HG03460 (cell line): ENCODE results near the gene ZNF609.
"Not testable (repeated sequence)": the region's sequence is repeated elsewhere in the genome, so short reads cannot be mapped to it uniquely, and the experiment has no call there.

Experiments used
- ATAC-seq: cut with Tn5 transposase; IDR thresholded peaks from one replicate; pipeline ENCODE4 v1.9.1; 2021; ENCODE audit not compliant: unreplicated experiment

Gene ZNF609

GRCh38 chr15:64580696-64581407, 120.5 kb downstream of the ZNF609 start:
- ATAC-seq, result no peak

DNA sequence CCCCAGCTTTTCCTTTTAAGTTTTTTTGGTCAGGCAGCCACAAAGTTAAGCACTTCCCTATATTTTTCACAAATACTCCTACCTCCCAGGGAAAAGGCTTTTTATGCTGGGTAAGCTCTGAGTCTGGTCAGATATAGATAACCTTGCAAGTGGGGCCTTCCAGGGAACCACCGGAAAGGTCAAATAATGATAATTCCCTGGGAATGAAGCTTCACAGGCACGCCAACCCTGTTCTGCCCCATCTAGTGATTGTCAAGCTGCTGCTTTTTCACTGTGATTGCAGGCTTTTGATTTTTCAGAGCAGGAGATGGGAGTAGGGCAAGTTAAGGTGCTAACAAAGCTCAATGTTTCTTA, 121.0 kb downstream of the ZNF609 start:
- ATAC-seq, result no peak

- ATAC-seq, result no peak
These were observed 121.8 kb downstream of the ZNF609 start for GRCh38 chr15:64582202-64582601.

DNA sequence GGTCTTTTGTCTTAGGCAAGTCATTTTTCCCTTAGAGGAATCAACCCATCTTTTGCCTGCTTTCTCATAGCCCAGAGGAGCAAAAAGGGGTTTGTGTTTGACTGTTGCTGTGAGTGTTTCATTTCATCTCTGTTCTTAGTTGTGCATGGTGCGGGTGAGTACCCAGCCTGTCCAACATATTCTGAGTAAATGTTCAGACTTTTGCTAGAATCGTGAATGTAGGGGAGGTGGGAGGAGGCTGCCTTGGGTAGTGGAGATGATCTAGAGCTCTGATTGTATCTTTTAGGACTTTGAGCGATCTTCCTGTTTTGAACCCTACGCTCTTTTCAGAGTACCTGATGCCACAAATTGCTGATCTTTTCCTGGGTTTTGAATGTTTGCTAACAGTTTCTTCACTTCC, 123.1 kb downstream of the ZNF609 start:
- no peak for ATAC-seq

- no peak for ATAC-seq
These were observed 123.6 kb downstream of the ZNF609 start for GRCh38 chr15:64583983-64584382.

- ATAC-seq, result no peak
These were observed 126.0 kb downstream of the ZNF609 start for GRCh38 chr15:64586259-64586870.

DNA sequence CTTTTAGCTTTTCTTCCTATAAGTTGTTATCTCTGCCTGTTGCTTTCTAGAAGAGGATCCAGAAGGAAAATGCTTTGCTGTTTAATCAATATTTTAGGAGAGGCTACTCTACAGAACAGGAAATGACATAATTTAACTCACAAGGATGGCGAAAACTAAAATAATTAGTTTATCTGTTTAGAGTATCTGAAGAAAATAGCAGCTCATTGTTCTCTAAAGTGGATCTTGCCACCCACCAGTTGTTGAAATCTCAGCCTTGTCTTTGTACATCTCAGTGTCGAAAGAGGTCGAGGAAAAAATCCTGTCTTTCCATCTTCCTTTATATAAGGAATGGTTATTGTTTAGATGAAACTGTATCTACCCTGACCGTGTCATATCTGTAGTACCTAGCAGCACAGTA, 126.6 kb downstream of the ZNF609 start:
- ATAC-seq, result no peak

DNA sequence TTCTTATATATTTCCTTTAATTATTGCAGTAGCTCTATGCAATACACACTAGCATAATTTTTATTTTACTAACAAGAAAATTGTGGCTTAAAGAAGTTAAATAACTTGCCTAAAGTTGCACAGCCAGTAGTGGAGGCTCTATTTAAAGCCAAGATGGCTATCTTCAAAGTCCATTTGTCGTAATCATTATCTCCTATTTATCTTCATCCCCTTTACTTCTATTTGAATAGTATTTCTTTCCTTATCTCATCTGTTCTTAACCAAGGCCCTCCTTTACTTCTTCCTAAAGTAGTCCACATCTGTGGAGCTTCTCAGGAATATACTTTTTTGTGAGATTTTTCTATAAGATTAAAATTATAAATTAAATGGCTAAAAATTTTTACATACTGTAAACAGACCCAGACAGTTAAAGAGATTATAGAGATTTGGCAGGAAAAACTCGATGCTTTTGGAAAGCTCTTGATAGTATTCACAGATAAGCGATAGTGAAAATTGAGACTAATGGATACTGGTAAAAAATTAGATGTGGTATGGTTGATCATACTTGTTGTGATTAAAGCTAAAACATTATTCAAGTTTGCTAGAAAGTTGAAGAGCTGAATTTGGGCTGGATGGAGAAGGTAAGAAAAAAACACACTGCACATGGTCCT, 129.2 kb downstream of the ZNF609 start:
- no peak for ATAC-seq

GRCh38 chr15:64592845-64593244, 132.5 kb downstream of the ZNF609 start:
- not testable (repeated sequence) for ATAC-seq

GRCh38 chr15:64596701-64597476, 136.5 kb downstream of the ZNF609 start:
- peak; percentile 56 for ATAC-seq

DNA sequence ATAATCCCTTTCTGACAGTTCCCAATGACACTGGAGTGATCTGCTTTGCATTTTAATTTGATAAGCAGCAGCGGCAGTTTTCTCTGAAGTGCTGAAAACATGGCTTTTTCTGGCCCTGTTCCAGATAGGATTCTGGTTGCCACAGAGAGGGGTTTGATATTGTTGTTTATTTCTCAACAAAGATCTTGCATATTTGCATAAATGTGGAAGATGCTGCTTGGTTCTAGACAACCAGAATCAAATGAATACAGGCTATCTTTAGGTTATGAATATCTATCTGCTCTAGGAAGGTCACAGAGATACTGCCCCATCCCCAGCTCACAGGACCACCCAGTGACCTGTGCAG, 137.1 kb downstream of the ZNF609 start:
- no peak for ATAC-seq

DNA sequence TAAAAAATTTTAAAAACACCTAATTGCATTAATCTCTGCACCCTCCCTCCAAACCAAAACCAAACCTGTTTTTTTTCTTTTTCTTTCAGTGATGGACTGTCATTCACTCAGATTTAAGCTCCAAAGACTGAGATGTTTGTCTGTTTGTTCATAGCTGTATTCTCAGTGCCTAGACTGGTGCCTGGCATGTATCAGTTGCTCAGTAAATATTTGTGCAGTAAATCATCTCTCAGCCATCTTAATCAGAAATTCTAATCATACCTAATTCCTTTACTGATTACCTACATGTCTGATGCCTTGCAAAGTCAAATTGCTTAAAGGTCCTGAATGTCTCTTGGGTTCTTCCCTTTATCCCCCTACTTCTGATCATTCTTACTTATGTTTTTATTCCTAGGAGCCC, 138.8 kb downstream of the ZNF609 start:
- ATAC-seq, result no peak

- ATAC-seq, result no peak
These were observed 139.3 kb downstream of the ZNF609 start for GRCh38 chr15:64599716-64600115.

- ATAC-seq, result no peak
These were observed 140.4 kb downstream of the ZNF609 start for GRCh38 chr15:64600794-64601193.

DNA sequence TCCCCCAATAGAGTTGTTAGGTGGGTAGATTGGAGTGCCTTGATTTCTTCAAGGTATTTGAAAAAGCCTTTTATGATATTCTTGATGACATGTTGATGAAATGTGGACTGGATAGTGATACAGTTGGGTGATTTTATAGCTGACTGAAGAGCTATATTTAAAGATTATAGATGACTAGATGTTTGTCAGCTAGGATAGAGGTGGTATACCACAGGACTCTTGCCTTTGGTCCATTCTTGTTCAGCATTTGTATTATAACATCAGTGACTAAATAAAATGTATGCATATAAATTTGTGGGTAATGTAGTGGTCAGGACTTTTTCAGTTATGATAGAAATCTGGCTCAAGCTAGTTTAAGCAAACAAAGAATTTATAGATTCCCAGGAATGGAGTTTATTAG, 143.9 kb downstream of the ZNF609 start:
- no peak for ATAC-seq

DNA sequence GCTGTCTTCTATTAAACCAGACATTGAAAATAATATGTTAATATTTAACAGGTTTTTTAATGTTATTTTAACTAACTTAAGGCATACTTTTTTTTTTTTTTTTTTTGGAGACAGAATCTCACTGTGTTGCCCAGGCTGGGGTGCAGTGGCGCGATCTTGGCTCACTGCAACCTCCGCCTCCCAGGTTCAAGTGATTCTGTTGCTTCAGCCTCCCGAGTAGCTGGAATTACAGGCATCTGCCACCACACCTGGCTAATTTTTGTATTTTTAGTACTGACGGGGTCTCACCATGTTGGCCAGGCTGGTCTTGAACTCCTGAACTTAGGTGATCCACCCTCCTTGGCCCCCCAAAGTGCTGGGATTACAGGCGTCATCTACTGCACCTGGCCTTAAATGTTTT, 147.0 kb downstream of the ZNF609 start:
- ATAC-seq, result not testable (repeated sequence)

DNA sequence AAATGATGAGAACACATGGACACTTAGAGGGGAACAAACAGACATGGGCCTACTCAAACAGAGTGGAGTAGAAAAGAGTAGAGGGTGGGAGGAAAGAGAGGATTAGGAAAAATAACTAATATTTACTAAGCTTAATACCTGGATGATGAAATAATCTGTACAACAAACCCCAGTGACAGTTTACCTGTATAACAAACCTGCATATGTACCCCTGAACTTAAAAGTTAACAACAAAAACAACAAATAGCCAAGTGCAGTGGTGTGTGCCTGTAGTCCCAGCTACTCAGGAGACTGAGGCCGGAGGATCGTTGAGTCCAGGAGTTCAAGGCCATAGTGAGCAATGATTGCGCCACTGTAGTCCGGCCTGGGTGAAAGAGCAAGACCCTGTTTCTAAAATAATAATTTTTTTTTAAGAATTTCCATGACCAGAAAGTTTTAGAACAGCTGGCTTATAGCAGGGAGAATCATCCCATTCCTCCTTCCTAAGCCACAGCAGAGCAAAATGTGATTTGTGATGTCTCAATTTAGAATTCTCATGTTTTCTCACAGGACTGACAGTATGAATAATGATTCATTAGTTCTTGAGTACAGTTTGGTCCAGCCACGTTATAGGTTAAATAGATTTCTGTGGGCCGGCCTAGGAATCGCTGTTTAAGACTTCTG, 150.0 kb downstream of the ZNF609 start:
- ATAC-seq, result no peak

GRCh38 chr15:64611085-64611725, 150.8 kb downstream of the ZNF609 start:
- no peak for ATAC-seq

- no peak for ATAC-seq
These were observed 154.1 kb downstream of the ZNF609 start for GRCh38 chr15:64614519-64614918.

DNA sequence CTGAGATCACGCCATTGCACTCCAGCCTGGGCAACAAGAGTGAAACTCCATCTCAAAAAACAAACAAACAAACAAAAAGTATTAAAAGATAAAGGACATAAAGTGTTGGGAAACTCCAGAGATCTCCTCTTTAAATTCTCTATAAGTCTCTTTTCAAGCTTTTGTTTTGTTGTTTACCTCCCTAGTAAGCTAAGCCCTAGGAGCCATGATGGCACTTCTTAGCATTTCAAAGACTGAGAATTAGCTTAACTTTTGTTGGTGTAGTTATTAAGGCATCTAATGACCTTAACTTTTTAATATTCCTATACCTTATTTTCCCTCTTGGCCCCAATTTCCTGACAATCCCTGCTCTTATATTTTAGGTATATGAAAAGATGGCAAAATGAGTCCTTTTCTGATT, 157.3 kb downstream of the ZNF609 start:
- no peak for ATAC-seq

DNA sequence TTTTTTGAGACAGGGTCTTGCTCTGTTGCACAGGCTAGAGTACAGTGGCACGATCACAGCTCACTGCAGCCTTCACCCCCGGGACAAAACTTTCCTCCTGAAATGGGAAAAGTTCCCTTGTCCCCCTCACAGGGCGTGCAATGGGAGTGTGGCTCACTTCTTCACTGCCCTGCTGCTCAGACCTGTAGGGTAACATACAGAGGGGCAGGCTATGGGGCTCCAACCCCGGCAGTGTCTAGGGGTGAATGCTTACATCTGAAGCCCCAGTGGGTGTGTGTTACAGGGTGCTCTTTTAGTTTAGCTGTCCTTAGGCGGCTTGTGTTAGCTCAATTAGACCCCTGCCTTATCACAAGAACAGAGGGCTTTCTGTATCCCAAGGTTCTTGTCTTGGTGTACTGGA, 157.8 kb downstream of the ZNF609 start:
- ATAC-seq, result no peak
